CD8-positive, alpha-beta memory T cell (primary cell): ENCODE results near the gene CIAO2A. TPM values are rescaled to one million over a fixed set of nuclear protein-coding genes. Genes with fewer than 3 reads are reported as not detected.

Source experiments
- CTCF ChIA-PET: fragments of 350-600 bp; sonication (Branson Sonifier 250); formaldehyde crosslinking; loops from one replicate; lab custom pipeline; 2021; ENCODE audit warnings: antibody characterized with exemption; lab: Charles Lee
- POLR2A ChIA-PET: fragments of 350-600 bp; sonication (Branson Sonifier 250); formaldehyde crosslinking; loops from one replicate; lab custom pipeline; 2021; ENCODE audit warnings: antibody characterized with exemption; lab: Charles Lee
- DNase-seq, 5 donors: peaks; one replicate each; pipeline versions ENCODE4 v3.0.0 to v3.0.0-alpha.2; 2020 to 2022; ENCODE audit warnings: mixed read lengths in 1 of 5
- H3K27ac ChIP-seq: one replicate; pipeline ENCODE4 v1.7.0; 2013; ENCODE audit warnings: low read depth, mild to moderate bottlenecking, low read length, moderate library complexity
- H3K27me3 ChIP-seq: 2 replicates; pipeline ENCODE4 v1.7.0; 2013; ENCODE audit warnings: low read length, mild to moderate bottlenecking; ENCODE audit not compliant: insufficient read depth, poor library complexity, severe bottlenecking
- H3K36me3 ChIP-seq: 2 replicates; pipeline ENCODE4 v1.7.0; 2013; ENCODE audit warnings: mild to moderate bottlenecking, low read length, moderate library complexity; ENCODE audit not compliant: insufficient read depth
- H3K4me1 ChIP-seq: 2 replicates; pipeline ENCODE4 v1.7.0; 2013; ENCODE audit warnings: mild to moderate bottlenecking, low read length, moderate library complexity; ENCODE audit not compliant: insufficient read depth
- H3K4me3 ChIP-seq: 2 replicates; pipeline ENCODE4 v1.7.0; 2013; ENCODE audit warnings: mild to moderate bottlenecking, low read length
- H3K9me3 ChIP-seq: 2 replicates; pipeline ENCODE4 v1.7.0; 2013; ENCODE audit warnings: mild to moderate bottlenecking, low read length
- H3K27ac Mint-ChIP-seq, 8 donors: one replicate each; pipeline ENCODE4 v1.8.0; 2020 to 2021; ENCODE audit warnings: mixed read lengths in 8 of 8, mild to moderate bottlenecking in 6 of 8, inconsistent platforms in 3 of 8, moderate library complexity in 3 of 8
- H3K27me3 Mint-ChIP-seq, 2 donors: one replicate each; pipeline ENCODE4 v1.8.0; 2020 to 2021; ENCODE audit warnings: mixed read lengths in 2 of 2, mild to moderate bottlenecking in 1 of 2, moderate library complexity in 1 of 2
- H3K36me3 Mint-ChIP-seq, 3 donors: one replicate each; pipeline ENCODE4 v1.8.0; 2020 to 2021; ENCODE audit warnings: mixed read lengths in 3 of 3, inconsistent platforms in 1 of 3, mild to moderate bottlenecking in 1 of 3
- H3K4me1 Mint-ChIP-seq, 3 donors: one replicate each; pipeline ENCODE4 v1.8.0; 2020 to 2021; ENCODE audit warnings: mixed read lengths in 3 of 3, inconsistent platforms in 1 of 3, mild to moderate bottlenecking in 1 of 3
- H3K4me3 Mint-ChIP-seq, 7 donors: one replicate each; pipeline ENCODE4 v1.8.0; 2020 to 2021; ENCODE audit warnings: mixed read lengths in 7 of 7, mild to moderate bottlenecking in 6 of 7, moderate library complexity in 4 of 7, inconsistent platforms in 2 of 7
- H3K9me3 Mint-ChIP-seq, 5 donors: one replicate each; pipeline ENCODE4 v1.8.0; 2020 to 2022; ENCODE audit warnings: mixed read lengths in 5 of 5, mild to moderate bottlenecking in 3 of 5, moderate library complexity in 2 of 5, inconsistent platforms in 1 of 5
- polyA plus RNA-seq: library from polyadenylated mRNA; unstranded; fragments of 300-500 nt; fragmentation: Illumina TruSeq; gene quantifications from one replicate; pipeline ENCODE4 v1.2.3, GENCODE V29; 2021
- total RNA-seq, 2 experiments: library from RNA; stranded (reverse); gene quantifications; one replicate each; pipeline ENCODE4 v1.2.3, GENCODE V29; 2021

CIAO2A gene
- total and polyA plus RNA-seq, 3 experiments from 2014 or later, result 68.0 to 78.1 (median 68.7) TPM

DNA sequence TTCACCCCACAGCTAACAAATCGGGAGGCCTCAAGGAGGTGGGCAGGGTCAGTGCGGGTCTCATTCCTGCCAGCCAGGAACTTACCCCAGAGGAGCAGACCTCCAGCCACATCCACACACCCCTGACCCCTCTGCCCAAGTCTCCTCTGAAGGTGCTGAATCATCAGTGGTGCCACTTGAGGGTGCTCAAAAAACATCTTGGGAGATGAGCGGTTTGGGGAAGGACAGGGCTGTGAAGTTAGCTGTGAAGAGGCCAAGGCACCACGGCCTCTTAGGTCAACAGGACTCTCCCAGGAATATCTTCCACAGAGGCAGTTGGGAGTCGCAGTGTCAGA, 48.6 kb downstream of the CIAO2A start:
- no peaks in the 10 kb centered on the region for H3K9me3 Mint-ChIP-seq
- peaks cover 4 to 5% of the 10 kb centered on the region in 2 donors for H3K27me3 Mint-ChIP-seq
- H3K4me3 Mint-ChIP-seq, result peak overlapping the region; percentile 32 to 88 (median 79)
- CTCF ChIA-PET, result interaction anchor here (0.9 to 5.5 kb wide), 16 partner anchors 8 to 750 kb away, joined by 3 to 72 read pairs (median 4); no protein-coding TSS in a partner anchor
- no peaks in the 10 kb centered on the region for H3K9me3 ChIP-seq
- H3K36me3 Mint-ChIP-seq, result peaks cover 0 to 2% (median under 1%) of the 10 kb centered on the region in 3 donors
- H3K27ac ChIP-seq, result no peak overlapping the region
- H3K4me3 ChIP-seq, result no peak overlapping the region
- peaks cover 5% of the 10 kb centered on the region for H3K4me1 ChIP-seq
- no peaks in the 10 kb centered on the region for H3K27me3 ChIP-seq
- no peak for DNase-seq
- POLR2A ChIA-PET, result interaction anchor here (1.3 kb wide), 1 partner anchor 292 kb away, joined by 5 read pairs; no protein-coding TSS in a partner anchor
- H3K36me3 ChIP-seq, result no peaks in the 10 kb centered on the region
- H3K27ac Mint-ChIP-seq, result peak overlapping the region in 6 of 8 donors; percentile 15 to 84 (median 26)
- H3K4me1 Mint-ChIP-seq, result peaks cover 12 to 29% (median 16%) of the 10 kb centered on the region in 3 donors

- ChIA-PET CTCF (interaction anchor here (0.9 to 5.5 kb wide), 13 partner anchors 14 to 557 kb away, joined by 3 to 72 read pairs (median 5); no protein-coding TSS in a partner anchor), POLR2A (no interaction called here)
- peaks cover 5% of the 10 kb centered on the region for H3K4me1 ChIP-seq
- H3K4me3 ChIP-seq, result no peak overlapping the region
- Mint-ChIP-seq H3K36me3 (peaks cover 0 to 5% (median 2%) of the 10 kb centered on the region in 3 donors), H3K9me3 (no peaks in the 10 kb centered on the region), H3K27me3 (peaks cover 4 to 5% of the 10 kb centered on the region in 2 donors), H3K4me1 (peaks cover 12 to 29% (median 16%) of the 10 kb centered on the region in 3 donors), H3K27ac (peak overlapping the region in 6 of 8 donors; percentile 16 to 87 (median 48)), H3K4me3 (peak overlapping the region; percentile 58 to 88 (median 79))
- H3K36me3 ChIP-seq, result no peaks in the 10 kb centered on the region
- H3K27me3 ChIP-seq, result no peaks in the 10 kb centered on the region
- H3K27ac ChIP-seq, result no peak overlapping the region
- no peaks in the 10 kb centered on the region for H3K9me3 ChIP-seq
- no peak for DNase-seq
Measured at GRCh38 chr15:64044300-64045100, 49.1 kb downstream of the CIAO2A start.

GRCh38 chr15:64038878-64039610, 54.6 kb downstream of the CIAO2A start:
- peaks cover 0 to 9% (median 2%) of the 10 kb centered on the region in 3 donors for H3K4me1 Mint-ChIP-seq
- CTCF ChIA-PET, result interaction anchor here (0.9 to 2.5 kb wide), 6 partner anchors 8 to 94 kb away, joined by 3 to 9 read pairs (median 4); no protein-coding TSS in a partner anchor
- Histone ChIP-seq H3K27ac (no peak overlapping the region), H3K36me3 (no peaks in the 10 kb centered on the region), H3K9me3 (no peaks in the 10 kb centered on the region), H3K4me3 (no peak overlapping the region), H3K27me3 (no peaks in the 10 kb centered on the region), H3K4me1 (no peaks in the 10 kb centered on the region)
- peaks cover 0 to 10% (median 4%) of the 10 kb centered on the region in 3 donors for H3K36me3 Mint-ChIP-seq
- no peak overlapping the region for H3K4me3 Mint-ChIP-seq
- H3K27ac Mint-ChIP-seq, result peak overlapping the region in 2 of 8 donors; percentile 1 to 17
- H3K9me3 Mint-ChIP-seq, result no peaks in the 10 kb centered on the region
- POLR2A ChIA-PET, result no interaction called here
- DNase-seq, result no peak
- H3K27me3 Mint-ChIP-seq, result no peaks in the 10 kb centered on the region

- CTCF ChIA-PET, result interaction anchor here (0.7 to 2.5 kb wide), 3 partner anchors 9 to 92 kb away, joined by 3 to 8 read pairs (median 3); no protein-coding TSS in a partner anchor
Measured at GRCh38 chr15:64037966-64038365, 55.7 kb downstream of the CIAO2A start.

GRCh38 chr15:64037116-64037515, 56.5 kb downstream of the CIAO2A start:
- Histone ChIP-seq H3K4me3 (no peak overlapping the region), H3K27ac (no peak overlapping the region), H3K36me3 (no peaks in the 10 kb centered on the region), H3K27me3 (no peaks in the 10 kb centered on the region), H3K9me3 (no peaks in the 10 kb centered on the region), H3K4me1 (peaks cover 2% of the 10 kb centered on the region)
- POLR2A ChIA-PET, result no interaction called here
- H3K27me3 Mint-ChIP-seq, result no peaks in the 10 kb centered on the region
- H3K36me3 Mint-ChIP-seq, result peaks cover 0 to 10% (median 4%) of the 10 kb centered on the region in 3 donors
- H3K9me3 Mint-ChIP-seq, result no peaks in the 10 kb centered on the region
- DNase-seq, result no peak
- CTCF ChIA-PET, result interaction anchor here (1.0 to 2.5 kb wide), 5 partner anchors 9 to 145 kb away, joined by 3 to 8 read pairs (median 4); no protein-coding TSS in a partner anchor
- peak overlapping the region in 1 of 8 donors; percentile 40 for H3K27ac Mint-ChIP-seq
- H3K4me1 Mint-ChIP-seq, result peaks cover 5 to 13% (median 7%) of the 10 kb centered on the region in 3 donors
- H3K4me3 Mint-ChIP-seq, result peak overlapping the region in 1 of 7 donors; percentile 38

More at GRCh38 chr15:64037966-64038365, 55.7 kb downstream of the CIAO2A start:
- no peaks in the 10 kb centered on the region for H3K27me3 Mint-ChIP-seq
- no peaks in the 10 kb centered on the region for H3K9me3 Mint-ChIP-seq
- no peaks in the 10 kb centered on the region for H3K27me3 ChIP-seq
- H3K4me3 Mint-ChIP-seq, result no peak overlapping the region
- no peaks in the 10 kb centered on the region for H3K36me3 ChIP-seq
- H3K27ac Mint-ChIP-seq, result peak overlapping the region in 2 of 8 donors; percentile 56 to 89
- no peaks in the 10 kb centered on the region for H3K9me3 ChIP-seq
- peaks cover 0 to 8% (median 3%) of the 10 kb centered on the region in 3 donors for H3K4me1 Mint-ChIP-seq
- H3K4me1 ChIP-seq, result no peaks in the 10 kb centered on the region
- no peak overlapping the region for H3K4me3 ChIP-seq
- no peak for DNase-seq
- POLR2A ChIA-PET, result no interaction called here
- peaks cover 0 to 10% (median 4%) of the 10 kb centered on the region in 3 donors for H3K36me3 Mint-ChIP-seq
- no peak overlapping the region for H3K27ac ChIP-seq

DNA sequence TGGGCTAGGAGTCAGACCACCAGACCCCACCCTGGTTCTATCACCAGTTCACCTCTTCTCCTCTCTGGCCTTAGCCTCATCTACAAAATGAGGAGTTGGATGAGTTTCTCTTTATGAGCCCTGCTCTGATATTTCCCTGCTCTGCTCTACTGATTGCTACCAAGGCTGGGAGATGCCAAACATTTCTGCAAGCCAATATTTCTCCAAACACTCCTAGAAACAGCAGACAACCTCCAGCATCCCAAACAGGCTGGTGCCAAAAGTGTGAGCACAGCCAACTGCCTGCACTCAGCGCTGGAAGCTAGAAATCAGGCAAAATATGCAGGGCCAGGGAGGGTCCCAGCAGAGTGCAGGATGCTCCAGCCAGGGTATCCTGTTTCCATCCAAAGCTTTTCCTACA, 58.1 kb downstream of the CIAO2A start:
- peaks cover 6% of the 10 kb centered on the region for H3K4me1 ChIP-seq
- H3K36me3 Mint-ChIP-seq, result peaks cover 0 to 10% (median 4%) of the 10 kb centered on the region in 3 donors
- POLR2A ChIA-PET, result no interaction called here
- no peaks in the 10 kb centered on the region for H3K9me3 ChIP-seq
- H3K4me1 Mint-ChIP-seq, result peaks cover 16 to 28% (median 21%) of the 10 kb centered on the region in 3 donors
- CTCF ChIA-PET, result interaction anchor here (0.6 kb wide), 1 partner anchor 11 kb away, joined by 3 read pairs; the partner anchor contains the start of gene DAPK2
- no peak for DNase-seq
- H3K9me3 Mint-ChIP-seq, result no peaks in the 10 kb centered on the region
- H3K27me3 Mint-ChIP-seq, result no peaks in the 10 kb centered on the region
- H3K36me3 ChIP-seq, result no peaks in the 10 kb centered on the region
- no peak overlapping the region for H3K27ac ChIP-seq
- no peak overlapping the region for H3K4me3 Mint-ChIP-seq
- no peaks in the 10 kb centered on the region for H3K27me3 ChIP-seq
- peak overlapping the region in 1 of 8 donors; percentile 37 for H3K27ac Mint-ChIP-seq
- H3K4me3 ChIP-seq, result no peak overlapping the region

DNA sequence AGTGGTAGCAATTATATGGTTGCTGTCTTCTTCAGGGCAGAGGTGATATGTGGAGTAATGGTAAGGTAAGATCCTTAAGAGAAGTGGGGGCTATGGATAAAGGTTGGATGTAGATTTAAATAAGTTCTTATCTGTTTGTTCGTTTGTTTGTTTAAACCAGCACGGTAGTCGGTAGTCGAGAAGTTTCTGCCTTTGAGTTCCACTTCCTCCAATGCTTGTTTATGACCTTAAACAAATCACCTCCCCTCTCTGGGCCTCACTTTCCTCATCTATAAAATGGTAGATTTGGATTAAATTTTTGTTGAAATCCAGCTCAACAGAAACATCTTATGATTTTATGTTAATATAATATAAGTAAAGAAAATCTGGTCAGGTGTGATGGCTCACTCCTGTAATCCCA, 59.1 kb downstream of the CIAO2A start:
- POLR2A ChIA-PET, result no interaction called here
- Histone ChIP-seq H3K27ac (no peak overlapping the region), H3K4me1 (peaks cover 6% of the 10 kb centered on the region), H3K27me3 (no peaks in the 10 kb centered on the region), H3K36me3 (no peaks in the 10 kb centered on the region), H3K4me3 (no peak overlapping the region), H3K9me3 (no peaks in the 10 kb centered on the region)
- Mint-ChIP-seq H3K9me3 (no peaks in the 10 kb centered on the region), H3K4me1 (peaks cover 24 to 38% (median 29%) of the 10 kb centered on the region in 3 donors), H3K4me3 (no peak overlapping the region), H3K27me3 (no peaks in the 10 kb centered on the region), H3K27ac (peak overlapping the region in 1 of 8 donors; percentile 2), H3K36me3 (peaks cover 0 to 7% (median 2%) of the 10 kb centered on the region in 3 donors)
- DNase-seq, result no peak
- CTCF ChIA-PET, result interaction anchor here (1.8 kb wide), 1 partner anchor 12 kb away, joined by 5 read pairs; the partner anchor contains the start of gene DAPK2
